ENCODE measurements around the gene SMOC2.
"Not testable (repeated sequence)": the region's sequence is repeated elsewhere in the genome, so short reads cannot be mapped to it uniquely, and the experiment has no call there.

SMOC2 gene

GRCh38 chr6:168670401-168670985, 229.5 kb downstream of the SMOC2 start:
- DNase-seq, result no peak

- no peak for DNase-seq
Observed at GRCh38 chr6:168671028-168671862, 230.3 kb downstream of the SMOC2 start.

GRCh38 chr6:168671863-168672546, 231.0 kb downstream of the SMOC2 start:
- no peak for DNase-seq

- no peak for DNase-seq
Observed at GRCh38 chr6:168674595-168674994, 233.6 kb downstream of the SMOC2 start.

GRCh38 chr6:168675375-168675774, 234.4 kb downstream of the SMOC2 start:
- no peak for DNase-seq

GRCh38 chr6:168675933-168676551, 235.1 kb downstream of the SMOC2 start:
- no peak for DNase-seq

- no peak for DNase-seq
Observed at GRCh38 chr6:168676552-168677322, 235.8 kb downstream of the SMOC2 start.

- not testable (repeated sequence) for DNase-seq
Observed at GRCh38 chr6:168677323-168677781, 236.4 kb downstream of the SMOC2 start.

GRCh38 chr6:168678077-168678476, 237.1 kb downstream of the SMOC2 start:
- DNase-seq, result no peak

GRCh38 chr6:168678588-168678987, 237.6 kb downstream of the SMOC2 start:
- DNase-seq, result no peak

GRCh38 chr6:168681748-168682147, 240.8 kb downstream of the SMOC2 start:
- no peak for DNase-seq

- no peak for DNase-seq
Observed at GRCh38 chr6:168683621-168684020, 242.6 kb downstream of the SMOC2 start.

GRCh38 chr6:168684471-168684870, 243.5 kb downstream of the SMOC2 start:
- DNase-seq, result no peak

GRCh38 chr6:168684906-168685305, 243.9 kb downstream of the SMOC2 start:
- no peak for DNase-seq

- DNase-seq, result no peak
Observed at GRCh38 chr6:168686029-168686738, 245.2 kb downstream of the SMOC2 start.

- no peak for DNase-seq
Observed at GRCh38 chr6:168686831-168687730, 246.1 kb downstream of the SMOC2 start.

GRCh38 chr6:168690271-168690670, 249.3 kb downstream of the SMOC2 start:
- no peak for DNase-seq

- DNase-seq, result no peak
Observed at GRCh38 chr6:168691774-168692173, 250.8 kb downstream of the SMOC2 start.

GRCh38 chr6:168692193-168692914, 251.4 kb downstream of the SMOC2 start:
- no peak for DNase-seq

GRCh38 chr6:168692915-168693257, 251.9 kb downstream of the SMOC2 start:
- DNase-seq, result not testable (repeated sequence)
